C4-2B (cell line): ENCODE measurements around the gene CFAP77.

Source experiments
- ZFX ChIP-seq: fragments of 450-650 bp; IDR thresholded peaks from 2 replicates; pipeline ENCODE4 v1.6.1; 2017
- TF ChIP-seq, protein P1 (sequence below): fragments of 450-650 bp; conservative IDR thresholded peaks from 2 replicates; pipeline ENCODE4 v1.5.1; 2017; ENCODE audit warnings: mild to moderate bottlenecking

DNA sequence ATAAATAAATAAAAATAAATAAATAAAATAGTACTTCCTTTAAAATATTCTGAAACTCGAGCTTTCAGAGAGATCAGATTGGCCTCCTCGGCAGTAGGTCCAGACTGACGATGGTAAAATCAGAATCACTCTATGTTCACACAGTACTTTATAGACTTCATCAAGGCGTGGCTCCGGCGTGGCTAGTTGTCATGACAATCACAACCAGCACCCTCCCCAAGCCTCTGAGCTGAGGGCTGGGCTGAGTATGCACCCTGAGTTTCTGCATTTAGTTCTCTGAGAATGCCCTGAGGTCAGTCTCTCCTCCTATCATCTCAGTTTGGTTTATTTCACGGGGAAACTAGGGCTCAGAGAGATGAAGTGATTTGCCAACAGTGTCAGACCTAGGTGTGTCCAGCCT, 129.1 kb downstream of the CFAP77 start:
- TF ChIP-seq, protein P1, sequence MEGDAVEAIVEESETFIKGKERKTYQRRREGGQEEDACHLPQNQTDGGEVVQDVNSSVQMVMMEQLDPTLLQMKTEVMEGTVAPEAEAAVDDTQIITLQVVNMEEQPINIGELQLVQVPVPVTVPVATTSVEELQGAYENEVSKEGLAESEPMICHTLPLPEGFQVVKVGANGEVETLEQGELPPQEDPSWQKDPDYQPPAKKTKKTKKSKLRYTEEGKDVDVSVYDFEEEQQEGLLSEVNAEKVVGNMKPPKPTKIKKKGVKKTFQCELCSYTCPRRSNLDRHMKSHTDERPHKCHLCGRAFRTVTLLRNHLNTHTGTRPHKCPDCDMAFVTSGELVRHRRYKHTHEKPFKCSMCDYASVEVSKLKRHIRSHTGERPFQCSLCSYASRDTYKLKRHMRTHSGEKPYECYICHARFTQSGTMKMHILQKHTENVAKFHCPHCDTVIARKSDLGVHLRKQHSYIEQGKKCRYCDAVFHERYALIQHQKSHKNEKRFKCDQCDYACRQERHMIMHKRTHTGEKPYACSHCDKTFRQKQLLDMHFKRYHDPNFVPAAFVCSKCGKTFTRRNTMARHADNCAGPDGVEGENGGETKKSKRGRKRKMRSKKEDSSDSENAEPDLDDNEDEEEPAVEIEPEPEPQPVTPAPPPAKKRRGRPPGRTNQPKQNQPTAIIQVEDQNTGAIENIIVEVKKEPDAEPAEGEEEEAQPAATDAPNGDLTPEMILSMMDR: no peak
- TF ChIP-seq ZFX: no peak
